Retinal pigment epithelial cell (primary cell): ENCODE results near the gene DNAJA4.

Source experiments
- DNase-seq: peaks from one replicate; pipeline ENCODE4 v3.0.0-alpha.2; 2010; ENCODE audit warnings: low read depth
- H3K4me3 ChIP-seq: 2 replicates; pipeline ENCODE4 v1.5.1; 2011; ENCODE audit warnings: mild to moderate bottlenecking, low read length, control low read depth, moderate library complexity
- CTCF ChIP-seq: conservative IDR thresholded peaks from 2 replicates; pipeline ENCODE4 v1.5.1; 2011; ENCODE audit warnings: low read depth, low read length, control low read depth, inconsistent platforms

The DNAJA4 gene

GRCh38 chr15:78256044-78256437, 8.3 kb upstream of the DNAJA4 start:
- no peak for TF ChIP-seq CTCF

DNA sequence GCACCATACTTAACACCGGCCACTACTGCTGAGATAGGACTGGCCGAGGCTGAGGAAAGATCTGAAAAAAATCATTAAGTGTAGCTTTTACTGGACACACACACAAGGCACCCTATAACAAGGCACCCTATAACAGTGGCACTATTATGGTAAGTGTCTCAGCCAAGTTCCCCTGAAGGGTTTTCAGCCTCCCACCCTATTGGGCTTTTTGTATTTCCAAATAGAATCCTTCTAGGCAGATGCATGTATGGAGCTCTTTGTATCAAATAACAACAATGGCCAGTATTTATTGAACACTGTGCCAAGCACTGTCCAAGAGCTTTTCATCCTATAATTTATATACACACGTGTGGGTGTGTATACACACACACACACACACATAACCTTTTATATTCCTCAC, 6.7 kb upstream of the DNAJA4 start:
- DNase-seq: no peak
- H3K4me3 ChIP-seq: no peak overlapping the region
- TF ChIP-seq CTCF: no peak

More at GRCh38 chr15:78256044-78256437, 8.3 kb upstream of the DNAJA4 start:
- DNase-seq: no peak
- no peak overlapping the region for H3K4me3 ChIP-seq

DNA sequence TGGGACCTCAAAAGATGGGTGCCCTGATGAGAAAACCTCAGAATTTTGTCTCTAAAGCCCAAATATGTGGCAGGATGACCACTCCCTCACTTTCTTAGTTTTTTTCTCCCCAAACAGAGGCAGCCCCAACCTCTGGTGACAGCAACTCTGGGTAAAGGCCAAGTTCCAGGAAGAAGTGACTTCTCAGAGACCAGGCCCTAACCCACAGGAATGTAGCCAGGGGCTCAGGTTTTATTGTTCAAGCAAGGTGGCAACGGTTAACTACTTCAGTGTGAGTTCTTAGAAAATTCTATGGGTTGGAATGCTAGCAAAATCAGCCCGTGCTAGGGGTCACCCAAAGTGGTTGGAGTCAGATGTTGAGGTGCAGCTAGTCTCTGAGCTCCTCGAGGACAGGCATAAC, 5.1 kb upstream of the DNAJA4 start:
- TF ChIP-seq CTCF: no peak
- no peak for DNase-seq
- H3K4me3 ChIP-seq: no peak overlapping the region

GRCh38 chr15:78260489-78260888, 3.9 kb upstream of the DNAJA4 start:
- no peak for TF ChIP-seq CTCF
- no peak overlapping the region for H3K4me3 ChIP-seq
- DNase-seq: no peak

DNA sequence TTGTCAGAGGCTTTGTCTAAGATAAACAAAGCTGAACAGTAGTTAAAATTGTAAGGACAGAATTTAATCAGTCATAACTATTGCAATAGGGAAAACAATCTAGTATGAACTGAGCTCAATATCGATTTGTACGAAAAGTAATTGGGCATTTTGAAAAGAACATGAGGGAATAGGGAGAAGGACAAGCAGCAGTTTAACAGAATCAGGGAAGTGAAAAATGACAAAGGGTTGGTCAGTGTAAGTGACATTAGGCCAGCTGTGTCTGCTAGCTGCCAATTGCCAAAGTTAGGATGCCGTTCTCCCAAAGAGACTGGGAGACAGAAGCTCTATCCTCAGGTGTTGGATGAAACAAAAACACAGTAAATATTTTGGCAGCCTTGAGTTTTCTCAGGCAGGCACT, 3.3 kb upstream of the DNAJA4 start:
- no peak overlapping the region for H3K4me3 ChIP-seq
- TF ChIP-seq CTCF: no peak
- DNase-seq: no peak

GRCh38 chr15:78263351-78263781, 996 bp upstream of the DNAJA4 start:
- no peak for TF ChIP-seq CTCF
- no peak for DNase-seq
- no peak overlapping the region for H3K4me3 ChIP-seq

DNA sequence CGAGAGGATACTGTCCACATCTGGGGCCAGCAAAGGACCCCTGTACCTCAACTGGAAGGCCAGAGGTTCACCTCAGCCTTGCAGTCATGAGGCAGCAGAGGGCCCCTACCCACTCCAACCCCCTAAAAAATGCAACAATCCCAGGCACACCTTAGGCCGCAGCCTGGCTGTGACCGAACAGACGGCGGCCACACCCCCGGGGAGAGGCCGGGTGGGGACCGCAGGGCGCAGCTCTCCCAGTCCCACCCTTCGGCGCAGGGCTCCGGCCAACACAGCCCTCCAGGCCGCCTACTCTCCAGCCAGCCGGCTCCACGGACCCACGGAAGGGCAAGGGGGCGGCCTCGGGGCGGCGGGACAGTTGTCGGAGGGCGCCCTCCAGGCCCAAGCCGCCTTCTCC, 457 bp upstream of the DNAJA4 start:
- no peak overlapping the region for H3K4me3 ChIP-seq
- no peak for TF ChIP-seq CTCF
- no peak for DNase-seq
